HPDE6-E6E7 (cell line): ENCODE results near the gene BFSP2.

ENCODE experiments used
- DNase-seq: peaks from one replicate; pipeline ENCODE4 v3.0.0; 2011; ENCODE audit warnings: missing footprints; ENCODE audit errors: extremely low spot score

The BFSP2 gene

GRCh38 chr3:133419151-133419909 is 19.5 kb downstream of the BFSP2 start:
- DNase-seq: no peak

- no peak for DNase-seq
These were observed 25.3 kb downstream of the BFSP2 start for GRCh38 chr3:133424937-133425869.

GRCh38 chr3:133425898-133426297 is 26.0 kb downstream of the BFSP2 start:
- no peak for DNase-seq

GRCh38 chr3:133426721-133427120 is 26.9 kb downstream of the BFSP2 start:
- no peak for DNase-seq

GRCh38 chr3:133428552-133428951 is 28.7 kb downstream of the BFSP2 start:
- no peak for DNase-seq

- DNase-seq: no peak
These were observed 29.2 kb downstream of the BFSP2 start for GRCh38 chr3:133429063-133429462.

- no peak for DNase-seq
These were observed 39.7 kb downstream of the BFSP2 start for GRCh38 chr3:133439563-133439962.

- no peak for DNase-seq
These were observed 40.8 kb downstream of the BFSP2 start for GRCh38 chr3:133440652-133441051.

GRCh38 chr3:133441867-133442270 is 42.0 kb downstream of the BFSP2 start:
- DNase-seq: no peak

- DNase-seq: no peak
These were observed 42.7 kb downstream of the BFSP2 start for GRCh38 chr3:133442518-133442917.

GRCh38 chr3:133443649-133444422 is 44.0 kb downstream of the BFSP2 start:
- DNase-seq: peak; percentile 54

- no peak for DNase-seq
These were observed 44.5 kb downstream of the BFSP2 start for GRCh38 chr3:133444423-133444774.

- DNase-seq: no peak
These were observed 45.3 kb downstream of the BFSP2 start for GRCh38 chr3:133445108-133445507.

GRCh38 chr3:133447750-133448477 is 48.1 kb downstream of the BFSP2 start:
- DNase-seq: no peak

- no peak for DNase-seq
These were observed 48.7 kb downstream of the BFSP2 start for GRCh38 chr3:133448478-133449122.

- no peak for DNase-seq
These were observed 51.5 kb downstream of the BFSP2 start for GRCh38 chr3:133451309-133451708.

- no peak for DNase-seq
These were observed 52.9 kb downstream of the BFSP2 start for GRCh38 chr3:133452641-133453319.

GRCh38 chr3:133453383-133453782 is 53.5 kb downstream of the BFSP2 start:
- DNase-seq: no peak

GRCh38 chr3:133455281-133455680 is 55.4 kb downstream of the BFSP2 start:
- no peak for DNase-seq

- DNase-seq: peak; percentile 28
These were observed 56.1 kb downstream of the BFSP2 start for GRCh38 chr3:133455960-133456359.
